AG09309 (cell line): ENCODE data around the gene COL5A3.

Experiments
- DNase-seq: peaks from one replicate; pipeline ENCODE4 v3.0.0-alpha.2; 2010; ENCODE audit warnings: low read depth
- H3K4me3 ChIP-seq: 2 replicates; pipeline ENCODE4 v1.5.1; 2011; ENCODE audit warnings: mild to moderate bottlenecking, low read depth, low read length, moderate library complexity; ENCODE audit not compliant: control insufficient read depth
- TF ChIP-seq, protein P1 (sequence below): IDR thresholded peaks from 2 replicates; pipeline ENCODE4 v1.5.1; 2011; ENCODE audit warnings: mild to moderate bottlenecking, low read depth, low read length, inconsistent platforms; ENCODE audit not compliant: insufficient read depth, control insufficient read depth; ENCODE audit errors: missing control alignments

Gene COL5A3

DNA sequence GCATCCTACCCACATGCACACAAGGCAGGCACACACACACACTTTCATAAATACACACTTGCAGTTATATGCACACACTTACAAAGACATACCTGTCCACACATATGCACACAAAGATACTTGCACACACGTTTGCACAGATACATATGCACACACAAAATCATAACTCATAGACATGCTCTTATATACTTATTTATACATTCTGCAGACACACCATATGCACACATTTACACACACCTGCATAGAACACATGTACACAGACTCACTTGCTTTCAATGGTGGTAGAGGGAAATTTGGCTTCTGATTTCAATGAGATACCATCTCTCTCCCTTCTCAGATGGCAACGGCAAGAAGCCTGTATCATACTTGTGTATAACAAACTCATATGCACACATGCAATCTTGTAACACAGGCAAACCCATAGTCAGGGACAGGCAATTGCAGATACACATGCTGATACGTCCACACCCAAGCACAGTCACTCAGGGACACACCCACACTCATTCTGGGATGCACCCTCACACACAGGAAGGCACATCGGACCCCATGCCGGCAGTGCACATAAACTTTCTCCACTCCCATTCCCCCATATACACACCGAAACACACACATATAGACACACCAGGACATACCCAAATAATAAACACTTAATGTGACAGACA, 98.6 kb downstream of the COL5A3 start:
- TF ChIP-seq, protein P1, sequence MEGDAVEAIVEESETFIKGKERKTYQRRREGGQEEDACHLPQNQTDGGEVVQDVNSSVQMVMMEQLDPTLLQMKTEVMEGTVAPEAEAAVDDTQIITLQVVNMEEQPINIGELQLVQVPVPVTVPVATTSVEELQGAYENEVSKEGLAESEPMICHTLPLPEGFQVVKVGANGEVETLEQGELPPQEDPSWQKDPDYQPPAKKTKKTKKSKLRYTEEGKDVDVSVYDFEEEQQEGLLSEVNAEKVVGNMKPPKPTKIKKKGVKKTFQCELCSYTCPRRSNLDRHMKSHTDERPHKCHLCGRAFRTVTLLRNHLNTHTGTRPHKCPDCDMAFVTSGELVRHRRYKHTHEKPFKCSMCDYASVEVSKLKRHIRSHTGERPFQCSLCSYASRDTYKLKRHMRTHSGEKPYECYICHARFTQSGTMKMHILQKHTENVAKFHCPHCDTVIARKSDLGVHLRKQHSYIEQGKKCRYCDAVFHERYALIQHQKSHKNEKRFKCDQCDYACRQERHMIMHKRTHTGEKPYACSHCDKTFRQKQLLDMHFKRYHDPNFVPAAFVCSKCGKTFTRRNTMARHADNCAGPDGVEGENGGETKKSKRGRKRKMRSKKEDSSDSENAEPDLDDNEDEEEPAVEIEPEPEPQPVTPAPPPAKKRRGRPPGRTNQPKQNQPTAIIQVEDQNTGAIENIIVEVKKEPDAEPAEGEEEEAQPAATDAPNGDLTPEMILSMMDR, result no peak
- no peak overlapping the region for H3K4me3 ChIP-seq
- no peak for DNase-seq

DNA sequence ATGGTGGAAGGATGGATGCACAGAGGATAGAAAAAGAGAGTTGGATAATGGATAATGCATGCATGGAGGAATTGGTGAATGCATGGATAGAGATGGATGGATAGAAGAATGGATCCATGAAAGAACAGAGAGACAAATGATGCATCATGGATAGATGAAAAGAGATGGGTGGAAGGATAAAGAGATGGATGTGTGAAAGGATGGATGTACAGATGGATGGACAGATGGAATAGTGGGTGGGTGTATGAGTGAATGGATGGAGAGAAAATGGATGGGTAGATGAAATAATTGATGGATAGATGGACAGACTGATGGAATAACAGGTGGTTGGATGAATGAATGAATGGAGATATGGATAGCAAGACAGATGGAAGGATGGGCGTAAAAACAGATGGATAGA, 99.7 kb downstream of the COL5A3 start:
- DNase-seq, result no peak
- H3K4me3 ChIP-seq, result no peak overlapping the region
- TF ChIP-seq, protein P1, result no peak
